GM10248 (cell line): ENCODE results near the gene VEGFA.

Experiments used
- CTCF ChIA-PET: fragments of 300-600 bp; sonication (Branson Sonifier 250); formaldehyde crosslinking; extraction: SDS; loops from one replicate; lab custom pipeline; 2021; ENCODE audit warnings: antibody characterized with exemption; lab: Yijun Ruan, JAX
- POLR2A ChIA-PET: fragments of 350-650 bp; sonication (Branson Sonifier 250); formaldehyde crosslinking; extraction: SDS; loops from one replicate; lab custom pipeline; 2020; ENCODE audit warnings: antibody characterized with exemption; lab: Yijun Ruan, JAX
- DNase-seq: peaks from one replicate; pipeline ENCODE4 v3.0.0; 2012; ENCODE audit errors: extremely low spot score
- CTCF ChIP-seq: IDR thresholded peaks from 2 replicates; pipeline ENCODE4 v1.5.1; 2012; ENCODE audit warnings: mild to moderate bottlenecking, low read depth; ENCODE audit errors: extremely low read depth, missing control alignments, control extremely low read depth

Gene VEGFA

GRCh38 chr6:43764772-43765171 is 5.2 kb upstream of the VEGFA start:
- POLR2A ChIA-PET = no interaction called here
- DNase-seq = no peak
- TF ChIP-seq CTCF = no peak
- CTCF ChIA-PET = interaction anchor here (1.5 to 5.4 kb wide), 5 partner anchors 9 to 315 kb away, joined by 5 to 38 read pairs (median 11); no protein-coding TSS in a partner anchor

GRCh38 chr6:43765776-43766499 is 4.1 kb upstream of the VEGFA start:
- ChIA-PET CTCF (interaction anchor here (0.7 to 5.4 kb wide), 5 partner anchors 9 to 314 kb away, joined by 3 to 38 read pairs (median 8); no protein-coding TSS in a partner anchor), POLR2A (no interaction called here)
- no peak for TF ChIP-seq CTCF
- no peak for DNase-seq

- DNase-seq = no peak
- no peak for TF ChIP-seq CTCF
- ChIA-PET POLR2A (no interaction called here), CTCF (interaction anchor here (1.3 to 5.4 kb wide), 3 partner anchors 8 to 313 kb away, joined by 8 to 38 read pairs (median 11); no protein-coding TSS in a partner anchor)
These were observed 3.5 kb upstream of the VEGFA start for GRCh38 chr6:43766500-43766853.

- ChIA-PET POLR2A (no interaction called here), CTCF (interaction anchor here (0.9 to 4.5 kb wide), 8 partner anchors 12 to 310 kb away, joined by 3 to 174 read pairs (median 34); no protein-coding TSS in a partner anchor)
- no peak for TF ChIP-seq CTCF
- DNase-seq = no peak
These were observed 3.0 kb upstream of the VEGFA start for GRCh38 chr6:43766964-43767461.

- no peak for TF ChIP-seq CTCF
- POLR2A ChIA-PET = no interaction called here
- CTCF ChIA-PET = interaction anchor here (0.7 to 4.5 kb wide), 33 partner anchors 11 to 330 kb away, joined by 3 to 174 read pairs (median 8); partner anchors contain the start of genes MRPS18A and RSPH9
- no peak for DNase-seq
These were observed 2.2 kb upstream of the VEGFA start for GRCh38 chr6:43767553-43768505.

- ChIA-PET CTCF (interaction anchor here (0.7 to 4.5 kb wide), 53 partner anchors 10 to 459 kb away, joined by 3 to 174 read pairs (median 6); partner anchors contain the start of genes MRPS18A and RSPH9), POLR2A (no interaction called here)
- TF ChIP-seq CTCF = no peak
- no peak for DNase-seq
These were observed 1.5 kb upstream of the VEGFA start for GRCh38 chr6:43768506-43768860.
